Esophagus squamous epithelium (tissue), 5 donors: Measurements from ENCODE around the gene PAXX. TPM values are rescaled to one million over a fixed set of nuclear protein-coding genes. Genes with fewer than 3 reads are reported as not detected.

Experiments used
- DNase-seq: peaks from one replicate; lab custom pipeline; 2025; lab: John Stamatoyannopoulos, UW
- H3K27ac ChIP-seq, 4 donors: fragments of 200-600 bp; sonication (generic); one replicate each; pipeline ENCODE4 v1.5.1; 2016 to 2019; ENCODE audit warnings: mild to moderate bottlenecking in 1 of 4
- H3K27me3 ChIP-seq, 4 donors: fragments of 200-600 bp; sonication (generic); 1 replicate in 3 of 4; 2 replicates in 1 of 4; pipeline versions ENCODE4 v1.5.1 to v1.6.0; 2017 to 2021; ENCODE audit warnings: antibody characterized with exemption in 1 of 4
- H3K36me3 ChIP-seq, 3 donors: fragments of 200-600 bp; sonication (generic); one replicate each; pipeline ENCODE4 v1.5.1; 2016 to 2019
- H3K4me1 ChIP-seq, 3 donors: fragments of 200-600 bp; sonication (generic); one replicate each; pipeline ENCODE4 v1.5.1; 2017 to 2019
- H3K4me3 ChIP-seq, 4 donors: fragments of 200-600 bp; sonication (generic); 1 replicate in 3 of 4; 2 replicates in 1 of 4; pipeline ENCODE4 v1.5.1; 2016 to 2019; ENCODE audit warnings: mild to moderate bottlenecking in 2 of 4, moderate library complexity in 1 of 4
- H3K9me3 ChIP-seq, 3 donors: fragments of 200-600 bp; sonication (generic); one replicate each; pipeline ENCODE4 v1.5.1; 2016 to 2019
- POLR2A ChIP-seq, 4 donors: fragments of 450-650 bp; IDR thresholded peaks; one replicate each; pipeline ENCODE4 v1.6.1; 2017; ENCODE audit warnings: antibody characterized with exemption in 4 of 4, mild to moderate bottlenecking in 4 of 4, moderate library complexity in 3 of 4
- WGBS, 2 donors: methylation state at CpG; one replicate each; pipeline ENCODE4 v1.1.5; 2018; 5-methylcytosine and 5-hydroxymethylcytosine counted together
- intact Hi-C: fragments of 100-400 bp; cut with DNase I; formaldehyde crosslinking; loops from one replicate; pipeline ENCODE4 v1.15.0; 2022
- total RNA-seq, 4 donors: library from RNA; depleted of rRNA; stranded (reverse); fragments of >200 nt; gene quantifications; one replicate each; pipeline ENCODE4 v1.1.0, GENCODE V29; 2016
- TF ChIP-seq, protein P1 (sequence below), 6 experiments: fragments of 450-650 bp in 4 of 6; fragments of 200-600 bp in 2 of 6; sonication (generic) in 2 of 6; IDR thresholded peaks; one replicate each; pipeline ENCODE4 v1.5.1; 2016 to 2019; ENCODE audit warnings: antibody characterized with exemption in 6 of 6, mild to moderate bottlenecking in 4 of 6, moderate library complexity in 4 of 6
- donor health status: DM: yes; HTN: yes; CAD: no.

The PAXX gene
- total RNA-seq, 4 donors from 2014 or later = 18.3 to 56.3 (median 49.6) TPM

DNA sequence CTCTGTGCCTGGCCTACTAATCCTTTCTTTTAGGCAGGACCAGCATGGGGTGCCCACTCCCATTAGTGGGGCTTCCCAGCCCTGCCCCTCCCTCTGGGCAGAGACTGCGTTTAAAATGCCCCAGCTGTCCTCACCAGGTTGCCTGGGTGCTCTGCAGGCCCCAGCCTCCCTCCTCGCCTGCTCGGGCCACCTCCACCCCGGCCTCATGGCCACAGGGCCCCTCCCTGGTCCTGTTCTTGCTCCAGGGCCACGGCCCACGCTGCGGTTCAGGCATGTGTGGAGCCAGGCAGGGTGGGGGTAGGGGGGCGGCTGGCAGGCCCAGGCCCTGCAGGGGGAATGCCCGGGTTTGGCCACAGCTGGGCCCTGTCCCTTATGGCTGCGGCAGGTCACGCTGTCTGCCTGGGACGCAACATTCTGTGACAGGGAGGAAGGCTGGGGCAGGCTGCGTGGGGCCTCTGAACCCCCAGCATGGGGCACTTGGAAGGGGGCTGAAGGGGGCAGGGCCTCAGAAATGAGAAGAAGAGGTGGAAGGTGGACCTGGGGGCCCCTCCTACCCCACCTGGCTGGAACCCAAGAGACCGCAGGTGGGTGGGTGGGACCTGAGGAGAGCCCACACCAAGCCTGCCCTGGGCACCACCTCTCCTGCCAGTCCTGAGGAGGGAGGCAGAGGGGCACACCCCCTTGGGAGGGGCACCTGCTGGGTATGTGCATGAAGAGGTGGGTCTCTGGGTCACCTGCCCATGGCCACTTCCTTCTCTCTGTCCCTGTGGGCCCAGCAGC, 40.5 kb upstream of the PAXX start, which contains the start of gene LCN12:
Gene LCN12 (plus strand): TSS at position 733 of the 780 bp plus-strand sequence. CDS start 55 bp downstream, outside the sequence.
- H3K9me3 ChIP-seq = no peaks in the 10 kb centered on the region
- H3K27me3 ChIP-seq = no peaks in the 10 kb centered on the region
- peaks cover 17 to 41% (median 23%) of the 10 kb centered on the region in 3 donors for H3K4me1 ChIP-seq
- no peak for DNase-seq
- TF ChIP-seq, protein P1, sequence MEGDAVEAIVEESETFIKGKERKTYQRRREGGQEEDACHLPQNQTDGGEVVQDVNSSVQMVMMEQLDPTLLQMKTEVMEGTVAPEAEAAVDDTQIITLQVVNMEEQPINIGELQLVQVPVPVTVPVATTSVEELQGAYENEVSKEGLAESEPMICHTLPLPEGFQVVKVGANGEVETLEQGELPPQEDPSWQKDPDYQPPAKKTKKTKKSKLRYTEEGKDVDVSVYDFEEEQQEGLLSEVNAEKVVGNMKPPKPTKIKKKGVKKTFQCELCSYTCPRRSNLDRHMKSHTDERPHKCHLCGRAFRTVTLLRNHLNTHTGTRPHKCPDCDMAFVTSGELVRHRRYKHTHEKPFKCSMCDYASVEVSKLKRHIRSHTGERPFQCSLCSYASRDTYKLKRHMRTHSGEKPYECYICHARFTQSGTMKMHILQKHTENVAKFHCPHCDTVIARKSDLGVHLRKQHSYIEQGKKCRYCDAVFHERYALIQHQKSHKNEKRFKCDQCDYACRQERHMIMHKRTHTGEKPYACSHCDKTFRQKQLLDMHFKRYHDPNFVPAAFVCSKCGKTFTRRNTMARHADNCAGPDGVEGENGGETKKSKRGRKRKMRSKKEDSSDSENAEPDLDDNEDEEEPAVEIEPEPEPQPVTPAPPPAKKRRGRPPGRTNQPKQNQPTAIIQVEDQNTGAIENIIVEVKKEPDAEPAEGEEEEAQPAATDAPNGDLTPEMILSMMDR (IDR thresholded peaks at IDR 0.05) = no peak
- TF ChIP-seq POLR2A (IDR thresholded peaks at IDR 0.05) = no peak
- no peaks in the 10 kb centered on the region for H3K36me3 ChIP-seq
- H3K4me3 ChIP-seq = no peak within 1 kb of the TSS
- 40 to 90% methylated on average over 1 to 3 of the region's 14 CpGs for WGBS, 2 donors
- intact Hi-C loops = no loop called here
- H3K27ac ChIP-seq = no peak within 1 kb of the TSS

DNA sequence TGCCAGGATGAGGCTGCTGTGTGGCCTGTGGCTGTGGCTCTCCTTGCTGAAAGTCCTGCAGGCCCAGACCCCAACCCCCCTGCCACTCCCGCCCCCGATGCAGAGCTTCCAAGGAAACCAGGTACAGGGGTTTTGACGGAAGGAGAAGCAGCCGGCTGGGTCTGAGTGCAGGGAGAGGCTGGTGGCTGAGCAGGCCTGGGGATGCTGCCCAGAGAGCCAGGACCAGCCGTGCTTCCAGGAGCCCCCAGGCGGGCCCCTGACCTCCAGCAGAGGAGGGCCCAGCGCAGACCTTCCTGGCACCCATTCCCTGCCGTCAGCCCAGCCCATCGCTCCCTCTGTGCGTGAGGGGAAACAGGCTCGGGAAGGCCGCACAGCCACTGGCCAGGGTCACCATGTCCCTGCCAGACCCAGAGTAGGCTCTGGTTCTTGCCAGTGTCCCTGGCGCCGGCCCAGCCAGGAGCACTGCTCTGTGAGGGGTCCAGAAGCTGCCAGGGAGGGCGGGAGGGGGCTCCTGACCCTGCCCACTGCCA, 39.8 kb upstream of the PAXX start:
- TF ChIP-seq, protein P1 (IDR thresholded peaks at IDR 0.05) = no peak
- no peak for TF ChIP-seq POLR2A (IDR thresholded peaks at IDR 0.05)
- peaks cover 17 to 34% (median 23%) of the 10 kb centered on the region in 3 donors for H3K4me1 ChIP-seq
- DNase-seq = no peak
- no peaks in the 10 kb centered on the region for H3K36me3 ChIP-seq
- WGBS, 2 donors = 76 to 80% methylated on average over 1 to 5 of the region's 15 CpGs
- H3K27ac ChIP-seq = no peak overlapping the region
- no peaks in the 10 kb centered on the region for H3K27me3 ChIP-seq
- intact Hi-C loops = no loop called here
- H3K9me3 ChIP-seq = no peaks in the 10 kb centered on the region
- H3K4me3 ChIP-seq = no peak overlapping the region

DNA sequence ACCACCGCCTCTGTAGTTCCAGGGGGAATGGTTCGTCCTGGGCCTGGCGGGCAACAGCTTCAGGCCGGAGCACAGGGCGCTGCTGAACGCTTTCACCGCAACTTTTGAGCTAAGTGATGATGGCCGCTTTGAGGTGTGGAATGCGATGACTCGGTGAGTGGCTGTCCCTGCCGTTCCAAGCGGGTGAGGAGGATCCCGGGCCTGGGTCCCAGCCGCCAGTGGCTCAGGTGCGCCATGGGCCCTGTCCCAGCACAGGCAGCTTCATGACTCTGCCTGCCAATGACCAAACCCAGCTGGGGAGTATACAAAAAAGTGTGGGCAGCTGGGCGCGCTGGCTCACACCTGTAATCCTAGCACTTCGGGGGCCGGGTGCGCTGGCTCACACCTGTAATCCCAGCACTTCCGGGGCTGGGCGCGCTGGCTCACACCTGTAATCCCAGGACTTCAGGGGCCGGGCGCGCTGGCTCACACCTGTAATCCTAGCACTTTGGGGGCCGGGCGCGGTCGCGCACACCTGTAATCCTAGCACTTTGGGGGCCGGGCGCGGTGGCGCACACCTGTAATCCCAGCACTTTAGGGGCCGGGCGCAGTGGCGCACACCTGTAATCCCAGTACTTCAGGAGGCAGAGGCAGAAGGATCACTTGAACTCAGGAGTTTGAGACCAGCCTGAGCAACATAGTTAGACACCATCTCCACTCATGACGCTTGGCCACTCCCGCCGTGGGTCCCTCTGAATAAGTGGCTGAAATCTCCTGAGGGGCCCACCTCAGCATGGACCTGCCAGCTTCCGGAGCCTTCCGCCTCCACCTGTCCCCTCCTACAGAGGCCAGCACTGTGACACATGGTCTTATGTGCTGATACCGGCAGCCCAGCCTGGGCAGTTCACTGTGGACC, 39.1 kb upstream of the PAXX start:
- no peak for TF ChIP-seq POLR2A (IDR thresholded peaks at IDR 0.05)
- Histone ChIP-seq H3K27me3 (no peaks in the 10 kb centered on the region), H3K4me3 (no peak overlapping the region), H3K36me3 (no peaks in the 10 kb centered on the region), H3K4me1 (peaks cover 14 to 27% (median 18%) of the 10 kb centered on the region in 3 donors), H3K27ac (no peak overlapping the region), H3K9me3 (no peaks in the 10 kb centered on the region)
- DNase-seq = no peak
- intact Hi-C loops = no loop called here
- WGBS, 2 donors = 89 to 95% methylated on average over 21 to 26 of the region's 44 CpGs

DNA sequence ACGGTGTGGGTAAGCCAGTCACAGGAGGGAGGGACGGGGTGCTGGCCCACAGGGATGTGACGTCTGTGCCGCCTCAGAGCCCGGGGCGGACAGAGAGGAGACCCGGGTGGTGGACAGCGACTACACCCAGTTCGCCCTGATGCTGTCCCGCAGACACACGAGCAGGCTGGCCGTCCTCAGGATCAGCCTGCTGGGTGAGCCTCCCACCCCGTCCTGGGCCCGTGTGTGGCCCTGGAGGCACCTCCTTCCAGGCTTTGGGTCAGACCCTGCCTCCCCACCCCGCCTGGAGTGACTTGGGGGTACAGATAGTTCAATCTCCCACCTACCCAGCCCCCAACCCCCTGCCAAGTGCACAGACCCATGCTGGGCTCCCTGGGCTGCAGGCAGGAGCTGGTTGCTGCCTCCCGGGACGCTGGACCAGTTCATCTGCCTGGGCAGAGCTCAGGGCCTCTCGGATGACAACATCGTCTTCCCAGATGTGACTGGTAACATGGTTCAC, 38.4 kb upstream of the PAXX start:
- H3K27me3 ChIP-seq = no peaks in the 10 kb centered on the region
- H3K36me3 ChIP-seq = no peaks in the 10 kb centered on the region
- no peak overlapping the region for H3K4me3 ChIP-seq
- peaks cover 13 to 20% (median 14%) of the 10 kb centered on the region in 3 donors for H3K4me1 ChIP-seq
- no peak overlapping the region for H3K27ac ChIP-seq
- intact Hi-C loops = no loop called here
- DNase-seq = no peak
- H3K9me3 ChIP-seq = no peaks in the 10 kb centered on the region
- TF ChIP-seq, protein P1 (IDR thresholded peaks at IDR 0.05) = no peak
- TF ChIP-seq POLR2A (IDR thresholded peaks at IDR 0.05) = no peak
- 73% methylated on average over 3 of the region's 19 CpGs; no CpG with 5 or more reads in 1 of the 2 donors for WGBS, 2 donors

DNA sequence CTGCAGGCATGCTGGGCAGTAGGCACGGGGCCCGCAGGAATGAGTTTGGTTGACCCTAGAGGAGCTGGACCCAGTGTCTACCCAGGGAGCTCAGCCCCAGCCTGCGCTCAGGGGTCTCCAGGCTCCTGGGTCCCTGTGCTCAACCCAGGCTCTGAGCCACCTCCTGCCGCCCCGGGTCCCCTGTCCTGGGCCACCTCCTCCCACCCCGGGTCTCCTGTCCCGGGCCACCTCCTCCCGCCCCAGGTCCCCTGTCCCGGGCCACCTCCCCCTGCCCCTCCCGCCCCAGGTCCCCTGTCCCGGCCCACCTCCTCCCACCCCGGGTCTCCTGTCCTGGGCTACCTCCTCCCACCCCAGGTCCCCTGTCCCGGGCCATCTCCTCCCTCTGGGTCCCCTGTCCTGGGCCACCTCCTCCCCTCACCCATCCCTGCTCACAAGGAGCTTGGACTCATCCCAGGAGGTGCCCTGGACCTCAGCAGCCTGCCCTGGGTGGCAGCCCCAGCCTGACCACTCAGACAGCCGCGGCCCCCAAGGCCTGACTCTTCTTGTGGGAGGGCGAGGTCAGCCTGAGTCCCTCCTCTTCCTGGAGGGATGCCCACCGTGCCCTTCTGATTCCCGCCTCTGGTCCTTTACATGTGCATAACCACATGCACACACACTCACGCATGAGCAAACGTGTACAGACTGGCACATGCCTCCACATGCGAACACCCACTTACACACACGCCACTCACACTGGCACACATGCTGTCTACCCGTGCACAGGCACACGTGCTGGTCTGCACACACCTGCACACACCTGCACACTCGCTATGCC, 37.7 kb upstream of the PAXX start:
- Histone ChIP-seq H3K27me3 (no peaks in the 10 kb centered on the region), H3K27ac (no peak overlapping the region), H3K4me1 (peaks cover 7 to 13% (median 8%) of the 10 kb centered on the region in 3 donors), H3K4me3 (no peak overlapping the region), H3K36me3 (no peaks in the 10 kb centered on the region), H3K9me3 (no peaks in the 10 kb centered on the region)
- DNase-seq = no peak
- intact Hi-C loops = no loop called here
- no peak for TF ChIP-seq POLR2A (IDR thresholded peaks at IDR 0.05)
- TF ChIP-seq, protein P1 (IDR thresholded peaks at IDR 0.05) = no peak
- 69 to 84% methylated on average over 14 to 16 of the region's 25 CpGs for WGBS, 2 donors
